Liver (tissue), 9 donors: ENCODE results near the gene CHCHD4. TPM values are rescaled to one million over a fixed set of nuclear protein-coding genes. Genes with fewer than 3 reads are reported as not detected.

Experiments
- DNase-seq: peaks from one replicate; pipeline ENCODE4 v3.0.0-alpha.2; 2017; ENCODE audit warnings: low spot score
- H3K27ac ChIP-seq, 2 donors: one replicate each; pipeline ENCODE4 v1.7.0; 2013; ENCODE audit warnings: inconsistent platforms in 2 of 2, low read length in 2 of 2, control low read depth in 1 of 2, low read depth in 1 of 2, mild to moderate bottlenecking in 1 of 2
- H3K27me3 ChIP-seq, 4 donors: one replicate each; pipeline versions ENCODE4 v1.6.1 to v1.7.0; 2013; ENCODE audit warnings: low read length in 3 of 4, inconsistent platforms in 1 of 4, mild to moderate bottlenecking in 1 of 4, moderate library complexity in 1 of 4; ENCODE audit not compliant: control insufficient read depth in 4 of 4, insufficient read depth in 4 of 4
- H3K36me3 ChIP-seq, 4 donors: one replicate each; pipeline versions ENCODE4 v1.6.1 to v1.7.0; 2013; ENCODE audit warnings: low read length in 3 of 4, mild to moderate bottlenecking in 3 of 4, low read depth in 1 of 4, moderate library complexity in 1 of 4; ENCODE audit not compliant: control insufficient read depth in 4 of 4, insufficient read depth in 3 of 4
- H3K4me1 ChIP-seq, 4 donors: one replicate each; pipeline versions ENCODE4 v1.6.1 to v1.7.0; 2013; ENCODE audit warnings: low read length in 3 of 4, mild to moderate bottlenecking in 3 of 4, moderate library complexity in 1 of 4; ENCODE audit not compliant: control insufficient read depth in 4 of 4, insufficient read depth in 4 of 4
- H3K4me3 ChIP-seq, 3 donors: one replicate each; pipeline versions ENCODE4 v1.6.1 to v1.7.0; 2013; ENCODE audit warnings: low read length in 3 of 3, control low read depth in 1 of 3, low read depth in 1 of 3, mild to moderate bottlenecking in 1 of 3
- H3K9ac ChIP-seq, 2 donors: one replicate each; pipeline ENCODE4 v1.7.0; 2013; ENCODE audit warnings: low read length in 2 of 2, mild to moderate bottlenecking in 2 of 2, moderate library complexity in 2 of 2, control low read depth in 1 of 2, low read depth in 1 of 2
- H3K9me3 ChIP-seq, 4 donors: one replicate each; pipeline versions ENCODE4 v1.6.1 to v1.7.0; 2013; ENCODE audit warnings: low read length in 3 of 4; ENCODE audit not compliant: control insufficient read depth in 4 of 4
- ATF3 ChIP-seq: IDR thresholded peaks from 2 replicates; pipeline ENCODE4 v1.6.1; 2016; ENCODE audit warnings: antibody characterized with exemption
- CTCF ChIP-seq: fragments of 150-350 bp; IDR thresholded peaks from 2 replicates; pipeline ENCODE4 v1.5.1; 2017; ENCODE audit warnings: improper control_type of control experiment, low read depth, low read length; ENCODE audit not compliant: missing input control
- EGR1 ChIP-seq, 2 donors: IDR thresholded peaks; 2 replicates each; pipeline ENCODE4 v1.6.1; 2016 to 2018; ENCODE audit warnings: antibody characterized with exemption in 2 of 2, low read depth in 2 of 2
- FOXA1 ChIP-seq: IDR thresholded peaks from 2 replicates; pipeline ENCODE4 v1.6.1; 2016; ENCODE audit warnings: antibody characterized with exemption
- FOXA2 ChIP-seq: IDR thresholded peaks from 2 replicates; pipeline ENCODE4 v1.6.1; 2016; ENCODE audit warnings: antibody characterized with exemption
- GABPA ChIP-seq, 2 donors: IDR thresholded peaks in 1 of 2; conservative IDR thresholded peaks in 1 of 2; 2 replicates each; pipeline ENCODE4 v1.6.1; 2016; ENCODE audit warnings: antibody characterized with exemption in 2 of 2, mild to moderate bottlenecking in 1 of 2, moderate library complexity in 1 of 2
- HNF4A ChIP-seq, 2 donors: conservative IDR thresholded peaks; 2 replicates each; pipeline ENCODE4 v1.6.1; 2016; ENCODE audit warnings: antibody characterized with exemption in 2 of 2, mild to moderate bottlenecking in 2 of 2
- HNF4G ChIP-seq: IDR thresholded peaks from 2 replicates; pipeline ENCODE4 v1.6.1; 2016; ENCODE audit warnings: antibody characterized with exemption
- JUND ChIP-seq, 2 donors: IDR thresholded peaks; 2 replicates each; pipeline ENCODE4 v1.6.1; 2016; ENCODE audit warnings: antibody characterized with exemption in 2 of 2
- MAX ChIP-seq: IDR thresholded peaks from 2 replicates; pipeline ENCODE4 v1.6.1; 2016; ENCODE audit warnings: antibody characterized with exemption
- NR2F2 ChIP-seq: IDR thresholded peaks from 2 replicates; pipeline ENCODE4 v1.6.1; 2016; ENCODE audit warnings: antibody characterized with exemption
- RAD21 ChIP-seq, 2 donors: IDR thresholded peaks; 2 replicates each; pipeline ENCODE4 v1.6.1; 2016; ENCODE audit warnings: antibody characterized with exemption in 2 of 2, mild to moderate bottlenecking in 2 of 2
- RXRA ChIP-seq, 2 donors: IDR thresholded peaks; 2 replicates each; pipeline ENCODE4 v1.6.1; 2017 to 2018; ENCODE audit warnings: antibody characterized with exemption in 2 of 2, mild to moderate bottlenecking in 1 of 2
- SP1 ChIP-seq: IDR thresholded peaks from 2 replicates; pipeline ENCODE4 v1.6.1; 2018; ENCODE audit warnings: antibody characterized with exemption, mild to moderate bottlenecking
- TAF1 ChIP-seq: conservative IDR thresholded peaks from 2 replicates; pipeline ENCODE4 v1.6.1; 2016; ENCODE audit warnings: antibody characterized with exemption, mild to moderate bottlenecking
- YY1 ChIP-seq: IDR thresholded peaks from 2 replicates; pipeline ENCODE4 v1.6.1; 2016; ENCODE audit warnings: antibody characterized with exemption, mild to moderate bottlenecking
- ZBTB33 ChIP-seq: IDR thresholded peaks from 2 replicates; pipeline ENCODE4 v1.6.1; 2016; ENCODE audit warnings: antibody characterized with exemption
- WGBS: extraction: QIAGEN DNeasy Blood & Tissue Kit; methylation state at CpG from one replicate; pipeline ENCODE4 v1.1.7; 2013; 5-methylcytosine and 5-hydroxymethylcytosine counted together
- polyA plus RNA-seq, 2 donors: library from polyadenylated mRNA; stranded (reverse) in 1 of 2; unstranded in 1 of 2; fragments of 200-250 nt in 1 of 2; fragments of >200 nt in 1 of 2; fragmentation: Nextera tagmentation in 1 of 2; extraction: Ambion mirVana in 1 of 2; gene quantifications; one replicate each; pipeline versions ENCODE4 v1.2.1 to v1.2.3, GENCODE V29; 2013 to 2015
- total RNA-seq, 2 donors: library from RNA; depleted of rRNA; stranded (reverse); fragments of >200 nt; gene quantifications; one replicate each; pipeline ENCODE4 v1.2.3, GENCODE V29; 2014
- TF ChIP-seq, protein P1 (sequence below): IDR thresholded peaks from 2 replicates; pipeline ENCODE4 v1.6.1; 2016; ENCODE audit warnings: antibody characterized with exemption, mild to moderate bottlenecking
- donor health status: healthy.
- donor health status: healthy.
- donor health status: healthy.
- donor health status: healthy.
- donor health status: healthy.

Gene CHCHD4
- total and polyA plus RNA-seq, 4 donors, result 7.0 to 11.3 (median 9.5) TPM

DNA sequence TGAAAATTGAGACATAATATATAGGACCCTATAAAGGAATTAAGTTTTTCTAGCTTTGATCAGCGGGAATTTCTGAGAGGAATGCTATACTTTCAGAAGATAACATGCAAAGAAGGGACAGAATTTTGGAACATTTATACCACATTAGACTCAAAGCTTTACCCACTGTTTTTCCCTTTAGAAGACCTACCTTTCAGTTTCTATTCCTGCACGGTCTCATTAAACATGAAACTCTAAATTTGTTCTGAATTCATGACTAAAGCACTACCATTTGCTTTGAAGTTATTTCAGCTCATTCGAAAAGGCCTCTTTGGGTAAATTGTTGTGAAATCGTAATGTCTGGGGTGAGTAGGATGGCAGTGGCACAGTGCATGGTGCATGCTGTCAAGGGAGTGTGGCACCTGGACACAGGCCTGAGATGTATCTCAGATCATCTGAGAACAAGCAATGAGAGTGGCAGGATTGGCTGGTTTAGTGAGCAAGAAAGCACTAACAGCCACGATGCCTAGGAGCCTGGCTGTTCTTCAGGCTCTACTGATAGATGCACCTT, 42.5 kb downstream of the CHCHD4 start:
- H3K27ac ChIP-seq, result no peak overlapping the region
- 83% methylated on average over 5 of the region's 5 CpGs for WGBS

GRCh38 chr3:14077310-14077709, 47.4 kb downstream of the CHCHD4 start:
- Histone ChIP-seq H3K27ac (no peak overlapping the region), H3K27me3 (no peaks in the 10 kb centered on the region), H3K4me3 (no peak overlapping the region), H3K9me3 (peaks cover 0 to 1% (median 0%) of the 10 kb centered on the region in 4 donors), H3K4me1 (no peaks in the 10 kb centered on the region), H3K9ac (no peak overlapping the region), H3K36me3 (no peaks in the 10 kb centered on the region)
- 95% methylated on average over 1 of the region's 1 CpG for WGBS
- DNase-seq, result no peak
- TF ChIP-seq HNF4A (conservative IDR thresholded peaks at IDR 0.05) (no peak), YY1 (no peak), CTCF (no peak), GABPA (IDR thresholded peaks at IDR 0.05 in 1 of 2, conservative IDR thresholded peaks at IDR 0.05 in 1 of 2) (no peak), TAF1 (no peak), NR2F2 (no peak), RXRA (IDR thresholded peaks at IDR 0.05) (no peak), HNF4G (no peak), JUND (IDR thresholded peaks at IDR 0.05) (no peak), FOXA2 (no peak), ZBTB33 (no peak), EGR1 (IDR thresholded peaks at IDR 0.05; ENCODE audit: low read depth in 2 of 2) (no peak), FOXA1 (no peak), SP1 (no peak), RAD21 (IDR thresholded peaks at IDR 0.05) (no peak), MAX (no peak)
- TF ChIP-seq, protein P1, sequence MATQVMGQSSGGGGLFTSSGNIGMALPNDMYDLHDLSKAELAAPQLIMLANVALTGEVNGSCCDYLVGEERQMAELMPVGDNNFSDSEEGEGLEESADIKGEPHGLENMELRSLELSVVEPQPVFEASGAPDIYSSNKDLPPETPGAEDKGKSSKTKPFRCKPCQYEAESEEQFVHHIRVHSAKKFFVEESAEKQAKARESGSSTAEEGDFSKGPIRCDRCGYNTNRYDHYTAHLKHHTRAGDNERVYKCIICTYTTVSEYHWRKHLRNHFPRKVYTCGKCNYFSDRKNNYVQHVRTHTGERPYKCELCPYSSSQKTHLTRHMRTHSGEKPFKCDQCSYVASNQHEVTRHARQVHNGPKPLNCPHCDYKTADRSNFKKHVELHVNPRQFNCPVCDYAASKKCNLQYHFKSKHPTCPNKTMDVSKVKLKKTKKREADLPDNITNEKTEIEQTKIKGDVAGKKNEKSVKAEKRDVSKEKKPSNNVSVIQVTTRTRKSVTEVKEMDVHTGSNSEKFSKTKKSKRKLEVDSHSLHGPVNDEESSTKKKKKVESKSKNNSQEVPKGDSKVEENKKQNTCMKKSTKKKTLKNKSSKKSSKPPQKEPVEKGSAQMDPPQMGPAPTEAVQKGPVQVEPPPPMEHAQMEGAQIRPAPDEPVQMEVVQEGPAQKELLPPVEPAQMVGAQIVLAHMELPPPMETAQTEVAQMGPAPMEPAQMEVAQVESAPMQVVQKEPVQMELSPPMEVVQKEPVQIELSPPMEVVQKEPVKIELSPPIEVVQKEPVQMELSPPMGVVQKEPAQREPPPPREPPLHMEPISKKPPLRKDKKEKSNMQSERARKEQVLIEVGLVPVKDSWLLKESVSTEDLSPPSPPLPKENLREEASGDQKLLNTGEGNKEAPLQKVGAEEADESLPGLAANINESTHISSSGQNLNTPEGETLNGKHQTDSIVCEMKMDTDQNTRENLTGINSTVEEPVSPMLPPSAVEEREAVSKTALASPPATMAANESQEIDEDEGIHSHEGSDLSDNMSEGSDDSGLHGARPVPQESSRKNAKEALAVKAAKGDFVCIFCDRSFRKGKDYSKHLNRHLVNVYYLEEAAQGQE, result no peak

More for the DNA sequence above, 42.5 kb downstream of the CHCHD4 start:
- Histone ChIP-seq H3K4me1 (no peaks in the 10 kb centered on the region), H3K36me3 (no peaks in the 10 kb centered on the region), H3K9me3 (peaks cover 0 to 3% (median under 1%) of the 10 kb centered on the region in 4 donors), H3K27me3 (no peaks in the 10 kb centered on the region), H3K4me3 (no peak overlapping the region), H3K9ac (no peak overlapping the region)
- DNase-seq, result no peak
- TF ChIP-seq, protein P1, result no peak
- TF ChIP-seq HNF4A (conservative IDR thresholded peaks at IDR 0.05) (no peak), ATF3 (no peak), RAD21 (IDR thresholded peaks at IDR 0.05) (no peak), HNF4G (no peak), JUND (IDR thresholded peaks at IDR 0.05) (no peak), SP1 (no peak)
